Measurements from ENCODE around the gene CLECL1. TPM values are rescaled to one million over a fixed set of nuclear protein-coding genes. Genes with fewer than 3 reads are reported as not detected.

Gene CLECL1
- total and polyA plus RNA-seq, 2 of the 8 experiments (the other 6 are each of a cell fraction or from before 2014, with no cell fraction given) = not detected

DNA sequence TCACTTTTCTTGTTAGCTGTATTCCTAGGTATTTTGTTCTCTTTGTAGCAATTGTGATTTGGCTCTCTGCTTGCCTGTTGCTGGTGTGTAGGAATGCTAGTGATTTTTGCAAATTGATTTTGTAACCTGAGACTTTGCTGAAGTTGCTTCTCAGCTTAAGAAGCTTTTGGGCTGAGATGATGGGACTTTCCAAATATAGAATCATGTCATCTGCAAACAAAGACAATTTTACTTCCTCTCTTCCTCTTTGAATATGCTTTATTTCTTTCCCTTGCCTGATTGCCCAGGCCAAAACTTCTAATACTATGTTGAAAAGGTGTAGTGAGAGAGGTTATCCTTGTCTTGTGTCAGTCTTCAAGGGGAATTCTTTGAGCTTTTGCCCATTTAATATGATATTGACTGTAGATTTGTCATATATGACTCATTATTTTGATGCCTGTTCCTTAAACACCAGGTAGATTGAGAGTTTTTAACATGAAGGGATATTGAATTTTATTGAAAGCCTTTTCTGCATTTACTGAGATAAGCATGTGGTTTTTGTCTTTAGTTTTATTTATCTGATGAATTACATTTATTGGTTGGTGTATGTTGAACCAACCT lies 26.7 kb downstream of the CLECL1 start:
- Histone ChIP-seq H3K4ac (replicated peaks; ENCODE audit: insufficient read length, low read depth, low read length) (no peak overlapping the region), H4K5ac (ENCODE audit: insufficient read length, low read depth, low read length) (no peak overlapping the region), H3K4me3 (ENCODE audit: extremely low read depth in 1 of 4, insufficient read depth in 2 of 4, low read depth in 3 of 4, low read length in 4 of 4) (no peak overlapping the region), H2BK5ac (ENCODE audit: low read depth, low read length) (no peak overlapping the region), H4K91ac (replicated peaks; ENCODE audit: insufficient read length, low read length) (no peak overlapping the region), H3K4me2 (ENCODE audit: insufficient read depth in 1 of 2, low read depth in 2 of 2, low read length in 2 of 2) (no peak overlapping the region), H3K18ac (ENCODE audit: extremely low read depth, low read length) (no peak overlapping the region), H3K9ac (replicated peaks in 1 of 4; ENCODE audit: extremely low read depth in 1 of 4, low read depth in 3 of 4, low read length in 3 of 4) (no peak overlapping the region), H3K27me3 (replicated peaks in 1 of 4; ENCODE audit: control insufficient read depth in 3 of 4, extremely low read depth in 1 of 4, insufficient read depth in 3 of 4, low read length in 3 of 4) (no peaks in the 10 kb centered on the region), H3K56ac (replicated peaks; ENCODE audit: insufficient read length, low read depth, low read length) (no peak overlapping the region), H3K14ac (ENCODE audit: insufficient read length) (no peak overlapping the region), H3K23me2 (ENCODE audit: low read depth, low read length) (no peaks in the 10 kb centered on the region), H4K8ac (ENCODE audit: extremely low read depth, insufficient read depth, low read length) (no peak overlapping the region), H3K36me3 (ENCODE audit: control insufficient read depth in 2 of 4, insufficient read depth in 4 of 4, low read length in 3 of 4) (no peaks in the 10 kb centered on the region), H2BK120ac (replicated peaks; ENCODE audit: low read depth, low read length) (no peak overlapping the region), H2AK5ac (ENCODE audit: low read depth, low read length) (no peak overlapping the region), H2AFZ (ENCODE audit: low read length) (no peak overlapping the region), H2BK20ac (ENCODE audit: low read length) (no peak overlapping the region), H2BK15ac (ENCODE audit: low read length) (no peak overlapping the region), H3K79me1 (ENCODE audit: low read depth, low read length) (no peaks in the 10 kb centered on the region), H3K4me1 (replicated peaks in 1 of 4; ENCODE audit: control insufficient read depth in 3 of 4, insufficient read depth in 4 of 4, low read length in 3 of 4) (peaks cover 0 to 2% (median 0%) of the 10 kb centered on the region in 4 experiments; a peak in 1 of 7 replicates), H2BK12ac (ENCODE audit: low read depth, low read length) (no peak overlapping the region), H3K9me3 (ENCODE audit: insufficient read depth in 2 of 2, low read depth in 1 of 2, low read length in 1 of 2) (0 out of 4 replicates have a peak, but pooled peaks cover 3 to 4% of the 10 kb centered on the region in 2 experiments), H3K27ac (ENCODE audit: low read depth, low read length) (no peak overlapping the region), H3K23ac (ENCODE audit: insufficient read length) (no peak overlapping the region), H4K20me1 (replicated peaks in 1 of 2; ENCODE audit: control insufficient read depth in 1 of 2, insufficient read depth in 2 of 2, low read length in 2 of 2) (no peaks in the 10 kb centered on the region), H3K79me2 (ENCODE audit: control insufficient read depth in 1 of 2, insufficient read depth in 2 of 2, low read length in 2 of 2) (no peaks in the 10 kb centered on the region)
- FAIRE-seq (no peak), DNase-seq (ENCODE audit: low read depth in 1 of 2, low spot score in 2 of 2) (no peak)
- POLR2A ChIA-PET (ENCODE audit: partially characterized antibody) = no interaction called here
- CTCF ChIA-PET (ENCODE audit: partially characterized antibody) = interaction anchor here (0.8 to 6.1 kb wide), 7 partner anchors 9 to 101 kb away, joined by 3 to 62 read pairs (median 3); no protein-coding TSS in a partner anchor
- TF ChIP-seq SP4 (IDR thresholded peaks at IDR 0.05; ENCODE audit: low read length) (no peak), TAF1 (IDR thresholded peaks at IDR 0.05; ENCODE audit: low read depth, low read length) (no peak), BRCA1 (IDR thresholded peaks at IDR 0.05; ENCODE audit: low read depth, low read length) (no peak), KDM5A (IDR thresholded peaks at IDR 0.05; ENCODE audit: low read length) (no peak), SIRT6 (IDR thresholded peaks at IDR 0.05; ENCODE audit: low read length) (no peak), JUND (IDR thresholded peaks at IDR 0.05; ENCODE audit: low read length) (no peak), TBP (IDR thresholded peaks at IDR 0.05; ENCODE audit: low read depth, low read length) (no peak), ZNF274 (IDR thresholded peaks at IDR 0.05; ENCODE audit: borderline replicate concordance, extremely low read depth, low read length) (no peak), SP2 (IDR thresholded peaks at IDR 0.05; ENCODE audit: low read length) (no peak), RXRA (IDR thresholded peaks at IDR 0.05; ENCODE audit: insufficient read depth, low read depth, low read length) (no peak), MAFK (IDR thresholded peaks at IDR 0.05; ENCODE audit: low read depth, low read length) (no peak), EP300 (IDR thresholded peaks at IDR 0.05; ENCODE audit: borderline replicate concordance in 1 of 2, low read depth in 2 of 2, low read length in 2 of 2) (no peak), CBX8 (IDR thresholded peaks at IDR 0.05; ENCODE audit: borderline replicate concordance, low read depth, low read length) (no peak)
